ENCODE results near the gene BACE1-AS.
"Not testable (repeated sequence)": the region's sequence is repeated elsewhere in the genome, so short reads cannot be mapped to it uniquely, and the experiment has no call there.

The BACE1-AS gene

GRCh38 chr11:117290809-117291396 lies at the start of gene BACE1-AS:
TSS of gene BACE1-AS (plus strand) at chr11:117291346.
- no peak for DNase-seq (ENCODE audit: low read depth, low spot score)

- no peak for DNase-seq (ENCODE audit: low read depth, low spot score)
Measured at GRCh38 chr11:117248341-117248740, 42.8 kb upstream of the BACE1-AS start.

- DNase-seq (ENCODE audit: low read depth, low spot score) = no peak
Measured at GRCh38 chr11:117249571-117249970, 41.6 kb upstream of the BACE1-AS start.

GRCh38 chr11:117251506-117251905 lies 39.6 kb upstream of the BACE1-AS start:
- DNase-seq (ENCODE audit: low read depth, low spot score) = no peak

GRCh38 chr11:117255966-117256365 lies 35.2 kb upstream of the BACE1-AS start:
- DNase-seq (ENCODE audit: low read depth, low spot score) = no peak

- DNase-seq (ENCODE audit: low read depth, low spot score) = no peak
Measured at GRCh38 chr11:117256573-117256972, 34.6 kb upstream of the BACE1-AS start.

GRCh38 chr11:117258576-117258975 lies 32.6 kb upstream of the BACE1-AS start:
- DNase-seq (ENCODE audit: low read depth, low spot score) = no peak

- no peak for DNase-seq (ENCODE audit: low read depth, low spot score)
Measured at GRCh38 chr11:117259417-117259816, 31.7 kb upstream of the BACE1-AS start.

- DNase-seq (ENCODE audit: low read depth, low spot score) = not testable (repeated sequence)
Measured at GRCh38 chr11:117264624-117265323, 26.4 kb upstream of the BACE1-AS start.

- DNase-seq (ENCODE audit: low read depth, low spot score) = no peak
Measured at GRCh38 chr11:117265745-117266144, 25.4 kb upstream of the BACE1-AS start.

GRCh38 chr11:117269856-117270255 lies 21.3 kb upstream of the BACE1-AS start:
- DNase-seq (ENCODE audit: low read depth, low spot score) = no peak

GRCh38 chr11:117271208-117271607 lies 19.9 kb upstream of the BACE1-AS start:
- DNase-seq (ENCODE audit: low read depth, low spot score) = no peak

- DNase-seq (ENCODE audit: low read depth, low spot score) = not testable (repeated sequence)
Measured at GRCh38 chr11:117272175-117272574, 19.0 kb upstream of the BACE1-AS start.

GRCh38 chr11:117273550-117274289 lies 17.4 kb upstream of the BACE1-AS start:
- DNase-seq (ENCODE audit: low read depth, low spot score) = no peak

- DNase-seq (ENCODE audit: low read depth, low spot score) = no peak
Measured at GRCh38 chr11:117278347-117278746, 12.8 kb upstream of the BACE1-AS start.

- DNase-seq (ENCODE audit: low read depth, low spot score) = no peak
Measured at GRCh38 chr11:117279711-117280376, 11.3 kb upstream of the BACE1-AS start.

GRCh38 chr11:117281159-117281558 lies 10.0 kb upstream of the BACE1-AS start:
- no peak for DNase-seq (ENCODE audit: low read depth, low spot score)

GRCh38 chr11:117281869-117282268 lies 9.3 kb upstream of the BACE1-AS start:
- no peak for DNase-seq (ENCODE audit: low read depth, low spot score)

- no peak for DNase-seq (ENCODE audit: low read depth, low spot score)
Measured at GRCh38 chr11:117282956-117283355, 8.2 kb upstream of the BACE1-AS start.

- no peak for DNase-seq (ENCODE audit: low read depth, low spot score)
Measured at GRCh38 chr11:117284053-117284452, 7.1 kb upstream of the BACE1-AS start.

- no peak for DNase-seq (ENCODE audit: low read depth, low spot score)
Measured at GRCh38 chr11:117286588-117286987, 4.6 kb upstream of the BACE1-AS start.

GRCh38 chr11:117287668-117288067 lies 3.5 kb upstream of the BACE1-AS start:
- no peak for DNase-seq (ENCODE audit: low read depth, low spot score)

Data from activated CD4-positive, CD25-positive, alpha-beta regulatory T cell treated with anti-CD3 and anti-CD28 coated beads, Interleukin-2, amount 50 U/mL, for 16 hours (primary cell).